H1 (cell line): ENCODE results near the gene DNMT1. TPM values are rescaled to one million over a fixed set of nuclear protein-coding genes. Genes with fewer than 3 reads are reported as not detected.

Source experiments
- CTCF ChIA-PET: fragments of 300-600 bp; sonication (Branson Sonifier 250); formaldehyde crosslinking; loops from one replicate; lab custom pipeline; 2021; ENCODE audit not compliant: partially characterized antibody; lab: Charles Lee
- POLR2A ChIA-PET: fragments of 300-600 bp; sonication (Branson Sonifier 250); formaldehyde crosslinking; loops from one replicate; lab custom pipeline; 2021; ENCODE audit warnings: inconsistent platforms; ENCODE audit not compliant: partially characterized antibody; lab: Charles Lee
- DNase-seq, 2 experiments: peaks; one replicate each; pipeline versions ENCODE4 v3.0.0 to v3.0.0-alpha.2; 2010 to 2022; ENCODE audit warnings: low spot score in 2 of 2, low read depth in 1 of 2, mixed read lengths in 1 of 2
- FAIRE-seq: peaks from 2 replicates; lab custom pipeline; 2011; peaks lifted over from hg19 to GRCh38; lab: Jason Lieb, UNC
- H2AFZ ChIP-seq: 2 replicates; pipeline ENCODE4 v1.8.1; 2012; ENCODE audit warnings: low read length, inconsistent platforms
- H2AK5ac ChIP-seq: 2 replicates; pipeline ENCODE4 v1.6.1; 2013; ENCODE audit warnings: low read depth, low read length
- H2BK120ac ChIP-seq: replicated peaks from 2 replicates; pipeline ENCODE3; 2013; ENCODE audit warnings: low read depth, low read length, inconsistent platforms
- H2BK12ac ChIP-seq: 2 replicates; pipeline ENCODE4 v1.6.1; 2013; ENCODE audit warnings: low read depth, low read length
- H2BK15ac ChIP-seq: 2 replicates; pipeline ENCODE4 v1.6.1; 2013; ENCODE audit warnings: low read length
- H2BK20ac ChIP-seq: 2 replicates; pipeline ENCODE4 v1.6.1; 2013; ENCODE audit warnings: low read length
- H2BK5ac ChIP-seq: 2 replicates; pipeline ENCODE4 v1.6.1; 2013; ENCODE audit warnings: low read depth, low read length
- H3K14ac ChIP-seq: 2 replicates; pipeline ENCODE4 v1.6.1; 2013; ENCODE audit warnings: inconsistent platforms; ENCODE audit not compliant: insufficient read length
- H3K18ac ChIP-seq: 2 replicates; pipeline ENCODE4 v1.6.1; 2013; ENCODE audit warnings: low read length; ENCODE audit errors: extremely low read depth
- H3K23ac ChIP-seq: 2 replicates; pipeline ENCODE4 v1.6.1; 2013; ENCODE audit warnings: inconsistent platforms; ENCODE audit not compliant: insufficient read length
- H3K23me2 ChIP-seq: 2 replicates; pipeline ENCODE4 v1.6.1; 2013; ENCODE audit warnings: low read depth, low read length
- H3K27ac ChIP-seq: 2 replicates; pipeline ENCODE4 v1.6.1; 2011; ENCODE audit warnings: low read depth, low read length, inconsistent platforms
- H3K27me3 ChIP-seq, 4 experiments: replicated peaks in 1 of 4; 1 replicate in 1 of 4; 2 replicates in 3 of 4; pipeline versions ENCODE4 v1.6.1 to v1.8.1; 2011 to 2013; ENCODE audit warnings: low read length in 3 of 4, mild to moderate bottlenecking in 3 of 4, inconsistent platforms in 2 of 4, mixed read lengths in 2 of 4, moderate library complexity in 1 of 4; ENCODE audit not compliant: control insufficient read depth in 3 of 4, insufficient read depth in 3 of 4; ENCODE audit errors: extremely low read depth in 1 of 4
- H3K36me3 ChIP-seq, 4 experiments: 2 replicates each; pipeline versions ENCODE4 v1.6.1 to v1.8.1; 2011 to 2013; ENCODE audit warnings: mild to moderate bottlenecking in 4 of 4, low read length in 3 of 4, moderate library complexity in 2 of 4, control low read depth in 1 of 4, inconsistent platforms in 1 of 4; ENCODE audit not compliant: insufficient read depth in 4 of 4, control insufficient read depth in 2 of 4
- H3K4ac ChIP-seq: replicated peaks from 2 replicates; pipeline ENCODE3; 2013; ENCODE audit warnings: low read length, low read depth, mixed read lengths, inconsistent platforms; ENCODE audit not compliant: insufficient read length
- H3K4me1 ChIP-seq, 4 experiments: replicated peaks in 1 of 4; 1 replicate in 1 of 4; 2 replicates in 3 of 4; pipeline versions ENCODE4 v1.6.1 to v1.8.1; 2011 to 2013; ENCODE audit warnings: low read length in 3 of 4, inconsistent platforms in 2 of 4, mixed read lengths in 1 of 4; ENCODE audit not compliant: insufficient read depth in 4 of 4, control insufficient read depth in 3 of 4
- H3K4me2 ChIP-seq, 2 experiments: 2 replicates each; pipeline versions ENCODE4 v1.6.1 to v1.8.1; 2011 to 2013; ENCODE audit warnings: low read depth in 2 of 2, low read length in 2 of 2, control low read depth in 1 of 2, inconsistent platforms in 1 of 2, mild to moderate bottlenecking in 1 of 2; ENCODE audit not compliant: insufficient read depth in 1 of 2
- H3K4me3 ChIP-seq, 4 experiments: fragments of 200-600, 300-600 bp in 1 of 4; sonication (generic), shearing (Covaris generic), sonication (Bioruptor Twin) in 1 of 4; 2 replicates each; pipeline versions ENCODE4 v1.5.1 to v1.8.1; 2011 to 2016; ENCODE audit warnings: low read length in 4 of 4, low read depth in 3 of 4, control low read depth in 2 of 4, inconsistent platforms in 2 of 4, mild to moderate bottlenecking in 2 of 4, mixed read lengths in 1 of 4, moderate library complexity in 1 of 4; ENCODE audit not compliant: insufficient read depth in 2 of 4; ENCODE audit errors: extremely low read depth in 1 of 4
- H3K56ac ChIP-seq: replicated peaks from 2 replicates; pipeline ENCODE3; 2013; ENCODE audit warnings: low read depth, mild to moderate bottlenecking, mixed read lengths, low read length, inconsistent platforms; ENCODE audit not compliant: insufficient read length
- H3K79me1 ChIP-seq: 2 replicates; pipeline ENCODE4 v1.6.1; 2013; ENCODE audit warnings: low read depth, low read length, control low read depth
- H3K79me2 ChIP-seq, 2 experiments: 2 replicates each; pipeline versions ENCODE4 v1.6.1 to v1.8.1; 2012 to 2013; ENCODE audit warnings: low read length in 2 of 2, mild to moderate bottlenecking in 2 of 2, inconsistent platforms in 1 of 2; ENCODE audit not compliant: insufficient read depth in 2 of 2, control insufficient read depth in 1 of 2
- H3K9ac ChIP-seq, 4 experiments: replicated peaks in 1 of 4; 1 replicate in 1 of 4; 2 replicates in 3 of 4; pipeline versions ENCODE4 v1.6.1 to v1.8.1; 2011 to 2013; ENCODE audit warnings: low read depth in 3 of 4, low read length in 3 of 4, control low read depth in 2 of 4, mild to moderate bottlenecking in 2 of 4, moderate library complexity in 2 of 4, inconsistent platforms in 1 of 4; ENCODE audit errors: extremely low read depth in 1 of 4
- H3K9me3 ChIP-seq, 2 experiments: 2 replicates each; pipeline versions ENCODE4 v1.6.1 to v1.8.1; 2012 to 2013; ENCODE audit warnings: mild to moderate bottlenecking in 2 of 2, moderate library complexity in 2 of 2, control low read depth in 1 of 2, inconsistent platforms in 1 of 2, low read depth in 1 of 2, low read length in 1 of 2, mixed read lengths in 1 of 2; ENCODE audit not compliant: insufficient read depth in 2 of 2
- H4K20me1 ChIP-seq, 2 experiments: replicated peaks in 1 of 2; 2 replicates each; pipeline versions ENCODE3 to v1.8.1; 2011 to 2013; ENCODE audit warnings: inconsistent platforms in 2 of 2, low read length in 2 of 2, mild to moderate bottlenecking in 1 of 2; ENCODE audit not compliant: insufficient read depth in 2 of 2, control insufficient read depth in 1 of 2
- H4K5ac ChIP-seq: 2 replicates; pipeline ENCODE4 v1.6.1; 2013; ENCODE audit warnings: low read length, low read depth, mixed read lengths, inconsistent platforms; ENCODE audit not compliant: insufficient read length
- H4K8ac ChIP-seq: 2 replicates; pipeline ENCODE4 v1.8.0; 2013; ENCODE audit warnings: mild to moderate bottlenecking, moderate library complexity, low read length, inconsistent platforms; ENCODE audit not compliant: insufficient read depth; ENCODE audit errors: extremely low read depth
- H4K91ac ChIP-seq: replicated peaks from 2 replicates; pipeline ENCODE3; 2013; ENCODE audit warnings: low read length, mixed read lengths, inconsistent platforms; ENCODE audit not compliant: insufficient read length
- GABPA ChIP-seq: IDR thresholded peaks from 2 replicates; pipeline ENCODE4 v1.6.1; 2011; ENCODE audit warnings: mild to moderate bottlenecking, low read length, moderate library complexity, borderline replicate concordance; ENCODE audit not compliant: insufficient read depth
- POLR2A ChIP-seq, 2 experiments: IDR thresholded peaks; 1 replicate in 1 of 2; 2 replicates in 1 of 2; pipeline ENCODE4 v1.6.1; 2011; ENCODE audit warnings: low read depth in 2 of 2, low read length in 2 of 2, mild to moderate bottlenecking in 2 of 2; ENCODE audit errors: control extremely low read depth in 1 of 2
- POLR2AphosphoS5 ChIP-seq: IDR thresholded peaks from 2 replicates; pipeline ENCODE4 v1.6.1; 2011; ENCODE audit warnings: low read depth, low read length
- SIRT6 ChIP-seq: IDR thresholded peaks from one replicate; pipeline ENCODE4 v1.7.1; 2012; ENCODE audit warnings: low read length, inconsistent platforms
- TAF1 ChIP-seq: IDR thresholded peaks from 2 replicates; pipeline ENCODE4 v1.6.1; 2011; ENCODE audit warnings: mild to moderate bottlenecking, low read depth, low read length
- TAF7 ChIP-seq: optimal IDR thresholded peaks from 2 replicates; pipeline ENCODE3; 2011; ENCODE audit warnings: low read depth, mild to moderate bottlenecking, inconsistent platforms, low read length, moderate library complexity, borderline replicate concordance
- WGBS, 2 experiments: shearing (Covaris generic) in 1 of 2; methylation state at CpG; one replicate each; pipeline versions ENCODE4 v1.1.6 to v1.1.7; 2013 to 2015; ENCODE audit warnings: low lambda C conversion rate in 2 of 2, mixed read lengths in 2 of 2, inconsistent platforms in 1 of 2, low coverage in 1 of 2, missing lambda C conversion rate in 1 of 2; ENCODE audit not compliant: insufficient replicate concordance in 2 of 2, insufficient coverage in 1 of 2, insufficient read length in 1 of 2; ENCODE audit errors: extremely low coverage in 1 of 2, missing lambda C conversion rate in 1 of 2; 5-methylcytosine and 5-hydroxymethylcytosine counted together
- polyA plus RNA-seq, 7 experiments: library from polyadenylated mRNA; depleted of rRNA in 3 of 7; stranded (reverse) in 5 of 7; unstranded in 2 of 7; fragments of >200 nt in 5 of 7; fragments of 200-250 nt in 2 of 7; gene quantifications; 1 replicate in 5 of 7; 2 replicates in 1 of 7; 4 replicates in 1 of 7; pipeline versions ENCODE4 v1.2.1 to v1.2.3, GENCODE V29; 2011 to 2013; ENCODE audit warnings: missing spikeins in 2 of 7, mixed read lengths in 2 of 7
- total RNA-seq: library from RNA; stranded (reverse); fragmentation: NEBNext Ultra II Directional; extraction: Animal tissue kit (Norgen Biotek cat#: 25700); gene quantifications from 2 replicates; pipeline ENCODE4 v1.2.1, GENCODE V29; 2021
- TF ChIP-seq, protein P1 (sequence below), 3 experiments: IDR thresholded peaks; 1 replicate in 2 of 3; 2 replicates in 1 of 3; pipeline versions ENCODE4 v1.5.1 to v1.6.1; 2011; ENCODE audit warnings: low read length in 3 of 3, mild to moderate bottlenecking in 3 of 3, inconsistent platforms in 2 of 3, low read depth in 1 of 3, moderate library complexity in 1 of 3; ENCODE audit not compliant: insufficient read depth in 1 of 3; ENCODE audit errors: control extremely low read depth in 1 of 3
- TF ChIP-seq, protein P2 (sequence below): IDR thresholded peaks from 2 replicates; pipeline ENCODE4 v1.6.1; 2011; ENCODE audit warnings: low read length, improper control_type of control experiment

DNMT1 gene
- total and polyA plus RNA-seq, 2 of the 8 experiments (the other 6 are each of a cell fraction or from before 2014, with no cell fraction given) = 101 to 210 TPM

DNA sequence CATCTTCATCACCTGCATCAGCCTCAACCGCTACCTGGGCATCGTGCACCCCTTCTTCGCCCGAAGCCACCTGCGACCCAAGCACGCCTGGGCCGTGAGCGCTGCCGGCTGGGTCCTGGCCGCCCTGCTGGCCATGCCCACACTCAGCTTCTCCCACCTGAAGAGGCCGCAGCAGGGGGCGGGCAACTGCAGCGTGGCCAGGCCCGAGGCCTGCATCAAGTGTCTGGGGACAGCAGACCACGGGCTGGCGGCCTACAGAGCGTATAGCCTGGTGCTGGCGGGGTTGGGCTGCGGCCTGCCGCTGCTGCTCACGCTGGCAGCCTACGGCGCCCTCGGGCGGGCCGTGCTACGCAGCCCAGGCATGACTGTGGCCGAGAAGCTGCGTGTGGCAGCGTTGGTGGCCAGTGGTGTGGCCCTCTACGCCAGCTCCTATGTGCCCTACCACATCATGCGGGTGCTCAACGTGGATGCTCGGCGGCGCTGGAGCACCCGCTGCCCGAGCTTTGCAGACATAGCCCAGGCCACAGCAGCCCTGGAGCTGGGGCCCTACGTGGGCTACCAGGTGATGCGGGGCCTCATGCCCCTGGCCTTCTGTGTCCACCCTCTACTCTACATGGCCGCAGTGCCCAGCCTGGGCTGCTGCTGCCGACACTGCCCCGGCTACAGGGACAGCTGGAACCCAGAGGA, 80.6 kb downstream of the DNMT1 start:
- peaks cover 0 to 7% (median 1%) of the 10 kb centered on the region in 4 experiments; a peak in 2 of 7 replicates for H3K4me1 ChIP-seq
- 0 out of 2 replicates have a peak overlapping the region, but pooled peaks have one; percentile 29 for H3K27ac ChIP-seq
- no peak overlapping the region for H3K9ac ChIP-seq
- H2BK15ac ChIP-seq = no peak overlapping the region
- peaks cover 41 to 62% (median 52%) of the 10 kb centered on the region in 4 experiments for H3K36me3 ChIP-seq
- peaks cover 0 to 7% of the 10 kb centered on the region in 2 experiments; a peak in 2 of 4 replicates for H3K79me2 ChIP-seq
- DNase-seq = no peak
- no peak overlapping the region for H2BK120ac ChIP-seq
- no peak overlapping the region for H3K56ac ChIP-seq
- H3K23me2 ChIP-seq = peaks cover 2% of the 10 kb centered on the region
- H3K4me2 ChIP-seq = no peak overlapping the region
- H3K4me3 ChIP-seq = no peak overlapping the region
- H2BK12ac ChIP-seq = no peak overlapping the region
- H3K14ac ChIP-seq = no peak overlapping the region
- H3K18ac ChIP-seq = no peak overlapping the region
- peak overlapping the region; percentile 14 for H3K4ac ChIP-seq
- H3K9me3 ChIP-seq = no peaks in the 10 kb centered on the region
- no peak overlapping the region for H4K5ac ChIP-seq
- FAIRE-seq = no peak
- 94% methylated on average over 42 of the region's 43 CpGs; no CpG with 5 or more reads in 1 of the 2 experiments for WGBS, 2 experiments
- H3K27me3 ChIP-seq = no peaks in the 10 kb centered on the region
- no peak overlapping the region for H3K23ac ChIP-seq
- H2AK5ac ChIP-seq = no peak overlapping the region
- H4K91ac ChIP-seq = no peak overlapping the region
- peak overlapping the region; percentile 65; the same call in 1 of the 2 replicates for H4K8ac ChIP-seq
- H2BK5ac ChIP-seq = no peak overlapping the region
- ChIA-PET POLR2A (interaction anchor here (0.5 to 29.1 kb wide), 28 partner anchors 4 to 266 kb away, joined by 3 to 412 read pairs (median 3); partner anchors contain the start of genes ANGPTL6, DNMT1, EIF3G and P2RY11), CTCF (interaction anchor here (0.9 to 5.0 kb wide), 10 partner anchors 8 to 183 kb away, joined by 3 to 42 read pairs (median 4); partner anchors contain the start of gene ANGPTL6)
- peaks cover 16 to 35% of the 10 kb centered on the region in 2 experiments for H4K20me1 ChIP-seq
- H2AFZ ChIP-seq = no peak overlapping the region
- H2BK20ac ChIP-seq = no peak overlapping the region
- 0 out of 2 replicates have a peak, but pooled peaks cover 2% of the 10 kb centered on the region for H3K79me1 ChIP-seq
- TF ChIP-seq POLR2AphosphoS5 = peak; percentile 22; the same call in 1 of the 2 replicates
- TF ChIP-seq, protein P1, sequence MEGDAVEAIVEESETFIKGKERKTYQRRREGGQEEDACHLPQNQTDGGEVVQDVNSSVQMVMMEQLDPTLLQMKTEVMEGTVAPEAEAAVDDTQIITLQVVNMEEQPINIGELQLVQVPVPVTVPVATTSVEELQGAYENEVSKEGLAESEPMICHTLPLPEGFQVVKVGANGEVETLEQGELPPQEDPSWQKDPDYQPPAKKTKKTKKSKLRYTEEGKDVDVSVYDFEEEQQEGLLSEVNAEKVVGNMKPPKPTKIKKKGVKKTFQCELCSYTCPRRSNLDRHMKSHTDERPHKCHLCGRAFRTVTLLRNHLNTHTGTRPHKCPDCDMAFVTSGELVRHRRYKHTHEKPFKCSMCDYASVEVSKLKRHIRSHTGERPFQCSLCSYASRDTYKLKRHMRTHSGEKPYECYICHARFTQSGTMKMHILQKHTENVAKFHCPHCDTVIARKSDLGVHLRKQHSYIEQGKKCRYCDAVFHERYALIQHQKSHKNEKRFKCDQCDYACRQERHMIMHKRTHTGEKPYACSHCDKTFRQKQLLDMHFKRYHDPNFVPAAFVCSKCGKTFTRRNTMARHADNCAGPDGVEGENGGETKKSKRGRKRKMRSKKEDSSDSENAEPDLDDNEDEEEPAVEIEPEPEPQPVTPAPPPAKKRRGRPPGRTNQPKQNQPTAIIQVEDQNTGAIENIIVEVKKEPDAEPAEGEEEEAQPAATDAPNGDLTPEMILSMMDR (IDR thresholded peaks at IDR 0.05; ENCODE audit: control extremely low read depth in 1 of 3, insufficient read depth in 1 of 3, low read depth in 1 of 3, low read length in 3 of 3) = no peak
- TF ChIP-seq, protein P2, sequence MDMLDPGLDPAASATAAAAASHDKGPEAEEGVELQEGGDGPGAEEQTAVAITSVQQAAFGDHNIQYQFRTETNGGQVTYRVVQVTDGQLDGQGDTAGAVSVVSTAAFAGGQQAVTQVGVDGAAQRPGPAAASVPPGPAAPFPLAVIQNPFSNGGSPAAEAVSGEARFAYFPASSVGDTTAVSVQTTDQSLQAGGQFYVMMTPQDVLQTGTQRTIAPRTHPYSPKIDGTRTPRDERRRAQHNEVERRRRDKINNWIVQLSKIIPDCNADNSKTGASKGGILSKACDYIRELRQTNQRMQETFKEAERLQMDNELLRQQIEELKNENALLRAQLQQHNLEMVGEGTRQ = no peak
- TF ChIP-seq POLR2A (IDR thresholded peaks at IDR 0.05; ENCODE audit: control extremely low read depth in 1 of 2, low read depth in 2 of 2, low read length in 2 of 2) = peak in 1 of 2 experiments; percentile 2; a peak in 1 of 3 replicates
- TF ChIP-seq TAF7 = no peak
- TF ChIP-seq SIRT6 = no peak
- TF ChIP-seq TAF1 = 0 out of 2 replicates have a peak, but pooled peaks have one; percentile 8
- TF ChIP-seq GABPA = no peak
